Uterus (tissue), 4 donors: ENCODE data around the gene TMEM94. TPM values are rescaled to one million over a fixed set of nuclear protein-coding genes. Genes with fewer than 3 reads are reported as not detected.

Source experiments
- DNase-seq, 2 donors: peaks; one replicate each; pipeline ENCODE4 v3.0.0-alpha.2; 2019 to 2020
- H3K27ac ChIP-seq, 2 donors: fragments of 200-600 bp; sonication (generic); 1 replicate in 1 of 2; 2 replicates in 1 of 2; pipeline ENCODE4 v1.5.1; 2016 to 2018
- H3K27me3 ChIP-seq, 2 donors: fragments of 200-600 bp; sonication (generic); one replicate each; pipeline ENCODE4 v1.5.1; 2018 to 2019; ENCODE audit warnings: control low read depth in 1 of 2
- H3K36me3 ChIP-seq, 2 donors: fragments of 200-600 bp; sonication (generic); one replicate each; pipeline ENCODE4 v1.5.1; 2019; ENCODE audit warnings: control low read depth in 1 of 2
- H3K4me1 ChIP-seq, 2 donors: fragments of 200-600 bp; sonication (generic); one replicate each; pipeline ENCODE4 v1.5.1; 2018 to 2019; ENCODE audit warnings: control low read depth in 1 of 2
- H3K4me3 ChIP-seq, 2 donors: fragments of 200-600 bp; sonication (generic); 1 replicate in 1 of 2; 2 replicates in 1 of 2; pipeline ENCODE4 v1.5.1; 2018 to 2019; ENCODE audit warnings: mild to moderate bottlenecking in 1 of 2
- H3K9me3 ChIP-seq, 2 donors: fragments of 200-600 bp; sonication (generic); one replicate each; pipeline ENCODE4 v1.5.1; 2019; ENCODE audit warnings: control low read depth in 1 of 2
- POLR2A ChIP-seq, 2 donors: fragments of 450-650 bp; IDR thresholded peaks; one replicate each; pipeline ENCODE4 v1.6.1; 2016; ENCODE audit warnings: antibody characterized with exemption in 2 of 2, mild to moderate bottlenecking in 1 of 2, moderate library complexity in 1 of 2
- intact Hi-C: fragments of 100-400 bp; cut with DNase I; formaldehyde crosslinking; loops from one replicate; pipeline ENCODE4 v1.15.1; 2023; ENCODE audit warnings: low total_unique reads
- total RNA-seq, 4 donors: library from RNA; depleted of rRNA in 3 of 4; stranded (reverse); fragments of >200 nt in 3 of 4; gene quantifications; one replicate each; pipeline versions ENCODE4 v1.1.0 to v1.2.4, GENCODE V29; 2014 to 2023
- TF ChIP-seq, protein P1 (sequence below), 4 experiments: fragments of 200-600 bp in 2 of 4; fragments of 450-650 bp in 2 of 4; sonication (generic) in 2 of 4; IDR thresholded peaks; one replicate each; pipeline ENCODE4 v1.5.1; 2016 to 2019; ENCODE audit warnings: antibody characterized with exemption in 4 of 4, mild to moderate bottlenecking in 2 of 4, moderate library complexity in 1 of 4
- donor health status: DM: yes; HTN: yes; CAD: no.

TMEM94 gene
- total RNA-seq, 4 donors from 2014 or later: 3.8 to 91.2 (median 26.0) TPM

DNA sequence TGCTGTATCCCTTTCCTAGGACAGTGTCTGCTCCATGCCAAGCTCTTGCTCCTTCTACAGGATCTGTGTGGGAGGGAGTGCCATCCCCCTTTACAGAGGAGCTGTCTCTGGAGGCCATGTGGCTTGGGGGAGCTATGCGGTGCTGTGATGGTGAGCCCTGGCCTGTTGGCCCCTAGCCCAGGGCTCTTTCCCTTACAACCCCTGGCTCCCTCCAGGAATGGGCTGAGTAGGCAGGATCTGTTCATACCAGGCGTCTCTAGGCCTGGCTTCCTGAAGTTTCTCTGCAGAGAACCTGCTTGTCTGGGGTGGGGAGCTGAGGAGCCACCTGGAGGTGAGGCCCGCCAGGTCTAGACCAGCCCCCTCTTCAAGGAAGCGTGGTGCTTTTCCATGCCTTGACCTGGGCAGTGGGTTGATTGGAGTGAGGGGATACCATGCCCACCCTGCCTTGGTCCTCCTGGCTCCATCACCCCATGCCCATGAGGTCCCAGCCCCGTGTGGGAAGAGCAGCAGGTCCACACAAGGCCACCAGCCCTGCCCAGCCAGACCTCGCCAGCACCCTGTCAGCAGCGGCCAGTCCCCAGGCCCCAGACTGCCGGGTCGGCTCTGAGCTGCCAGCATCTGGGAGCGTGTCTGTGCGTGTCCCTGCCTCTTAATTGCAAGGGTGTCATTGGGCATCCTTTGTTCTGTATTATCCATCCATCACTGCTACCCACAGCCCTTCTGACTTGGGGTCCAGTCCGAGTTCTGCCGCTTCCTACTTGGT is 83.7 kb downstream of the TMEM94 start:
- Histone ChIP-seq H3K27ac (no peak overlapping the region), H3K4me3 (no peak overlapping the region), H3K36me3 (no peaks in the 10 kb centered on the region), H3K4me1 (no peaks in the 10 kb centered on the region), H3K9me3 (no peaks in the 10 kb centered on the region), H3K27me3 (no peaks in the 10 kb centered on the region)
- TF ChIP-seq, protein P1, sequence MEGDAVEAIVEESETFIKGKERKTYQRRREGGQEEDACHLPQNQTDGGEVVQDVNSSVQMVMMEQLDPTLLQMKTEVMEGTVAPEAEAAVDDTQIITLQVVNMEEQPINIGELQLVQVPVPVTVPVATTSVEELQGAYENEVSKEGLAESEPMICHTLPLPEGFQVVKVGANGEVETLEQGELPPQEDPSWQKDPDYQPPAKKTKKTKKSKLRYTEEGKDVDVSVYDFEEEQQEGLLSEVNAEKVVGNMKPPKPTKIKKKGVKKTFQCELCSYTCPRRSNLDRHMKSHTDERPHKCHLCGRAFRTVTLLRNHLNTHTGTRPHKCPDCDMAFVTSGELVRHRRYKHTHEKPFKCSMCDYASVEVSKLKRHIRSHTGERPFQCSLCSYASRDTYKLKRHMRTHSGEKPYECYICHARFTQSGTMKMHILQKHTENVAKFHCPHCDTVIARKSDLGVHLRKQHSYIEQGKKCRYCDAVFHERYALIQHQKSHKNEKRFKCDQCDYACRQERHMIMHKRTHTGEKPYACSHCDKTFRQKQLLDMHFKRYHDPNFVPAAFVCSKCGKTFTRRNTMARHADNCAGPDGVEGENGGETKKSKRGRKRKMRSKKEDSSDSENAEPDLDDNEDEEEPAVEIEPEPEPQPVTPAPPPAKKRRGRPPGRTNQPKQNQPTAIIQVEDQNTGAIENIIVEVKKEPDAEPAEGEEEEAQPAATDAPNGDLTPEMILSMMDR (IDR thresholded peaks at IDR 0.05): no peak
- TF ChIP-seq POLR2A (IDR thresholded peaks at IDR 0.05): no peak
- intact Hi-C loops: no loop called here
- DNase-seq: no peak

DNA sequence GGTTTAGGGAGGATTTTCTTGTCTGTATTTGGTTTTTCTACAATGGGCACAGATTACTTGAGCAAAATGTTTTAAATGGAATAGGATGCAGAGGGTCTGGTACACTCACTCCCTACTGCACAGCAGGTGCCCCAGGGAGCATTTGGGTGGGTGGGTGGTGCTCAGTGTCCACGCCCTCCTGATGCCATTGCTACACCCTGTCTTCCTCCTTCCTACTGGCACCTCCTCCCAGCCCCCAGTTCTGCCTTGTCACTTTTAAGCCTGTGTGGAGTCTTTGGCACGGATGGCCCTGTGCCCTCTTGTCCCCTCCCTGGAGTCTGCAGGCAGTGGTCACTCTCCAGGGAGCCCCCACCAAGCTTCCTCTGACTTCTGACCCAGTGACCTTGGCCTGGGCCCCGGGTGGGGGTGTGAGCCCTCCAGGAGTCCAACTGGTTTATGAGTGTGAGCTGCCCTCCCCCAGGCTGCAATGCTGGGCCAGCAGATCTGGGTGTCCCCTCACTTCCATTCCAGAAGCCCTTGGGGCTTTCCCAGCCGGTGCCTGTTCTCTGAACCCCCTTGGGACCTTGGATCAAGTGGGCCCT is 84.6 kb downstream of the TMEM94 start:
- no peak for DNase-seq
- Histone ChIP-seq H3K27me3 (no peaks in the 10 kb centered on the region), H3K4me3 (no peak overlapping the region), H3K4me1 (no peaks in the 10 kb centered on the region), H3K36me3 (no peaks in the 10 kb centered on the region), H3K9me3 (no peaks in the 10 kb centered on the region), H3K27ac (no peak overlapping the region)
- TF ChIP-seq, protein P1 (IDR thresholded peaks at IDR 0.05): no peak
- TF ChIP-seq POLR2A (IDR thresholded peaks at IDR 0.05): no peak
- intact Hi-C loops: no loop called here

DNA sequence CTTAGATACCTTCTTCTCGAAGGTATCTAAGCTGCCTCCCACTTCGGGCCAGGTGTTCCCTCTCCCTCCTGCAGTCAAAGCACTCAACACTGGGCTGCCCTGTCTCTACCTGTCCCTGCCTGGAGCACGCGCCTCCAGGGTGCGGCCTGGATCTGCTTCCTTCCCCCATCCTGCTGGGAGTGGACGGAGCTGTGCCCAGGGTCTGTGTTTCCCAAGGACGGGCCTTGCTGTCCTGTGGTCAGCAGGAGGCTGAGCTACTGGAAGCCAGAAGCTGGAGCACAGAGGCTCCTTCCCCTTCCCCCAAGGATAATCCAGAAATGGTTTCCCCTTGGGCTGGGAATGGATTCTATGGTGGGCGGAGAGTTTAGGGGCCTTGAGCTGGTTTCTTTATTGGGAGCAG is 85.8 kb downstream of the TMEM94 start:
- Histone ChIP-seq H3K9me3 (no peaks in the 10 kb centered on the region), H3K27me3 (no peaks in the 10 kb centered on the region), H3K27ac (no peak overlapping the region), H3K4me3 (no peak overlapping the region), H3K36me3 (no peaks in the 10 kb centered on the region), H3K4me1 (no peaks in the 10 kb centered on the region)
- intact Hi-C loops: no loop called here
- TF ChIP-seq, protein P1 (IDR thresholded peaks at IDR 0.05): no peak
- no peak for TF ChIP-seq POLR2A (IDR thresholded peaks at IDR 0.05)
- DNase-seq: no peak

DNA sequence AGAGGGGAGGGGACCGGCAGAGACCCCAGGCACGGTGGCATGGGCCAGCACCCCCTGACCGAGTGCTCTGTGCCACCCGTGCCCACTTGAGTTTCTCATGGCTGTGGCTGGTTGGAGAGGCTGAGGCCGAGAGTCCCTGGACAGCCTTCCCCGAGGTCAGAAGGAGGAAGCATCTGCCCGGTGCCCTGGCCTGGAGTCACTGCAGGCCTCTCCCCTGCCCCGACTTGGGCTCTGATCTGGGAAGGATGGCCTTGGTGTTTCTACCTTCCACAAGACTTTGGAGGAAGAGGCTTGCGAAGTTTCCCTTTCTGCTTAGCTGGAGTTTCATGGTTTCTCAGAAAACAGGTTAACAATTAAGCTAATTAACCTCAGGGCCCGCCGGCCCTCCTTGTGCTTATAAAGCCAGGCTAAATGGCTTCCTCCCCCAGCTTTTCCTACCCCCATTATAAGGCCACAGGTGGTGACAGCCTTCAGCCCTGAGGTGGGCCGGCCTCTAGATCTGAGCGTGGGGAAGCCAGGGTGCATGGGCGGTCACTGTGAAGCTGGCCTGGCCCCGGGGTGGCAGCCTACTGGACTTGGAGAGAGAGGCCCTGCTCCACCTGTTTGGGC is 86.4 kb downstream of the TMEM94 start:
- TF ChIP-seq, protein P1 (IDR thresholded peaks at IDR 0.05): no peak
- no peak for TF ChIP-seq POLR2A (IDR thresholded peaks at IDR 0.05)
- Histone ChIP-seq H3K4me3 (no peak overlapping the region), H3K27me3 (no peaks in the 10 kb centered on the region), H3K9me3 (no peaks in the 10 kb centered on the region), H3K27ac (no peak overlapping the region), H3K36me3 (no peaks in the 10 kb centered on the region), H3K4me1 (no peaks in the 10 kb centered on the region)
- intact Hi-C loops: no loop called here
- no peak for DNase-seq

DNA sequence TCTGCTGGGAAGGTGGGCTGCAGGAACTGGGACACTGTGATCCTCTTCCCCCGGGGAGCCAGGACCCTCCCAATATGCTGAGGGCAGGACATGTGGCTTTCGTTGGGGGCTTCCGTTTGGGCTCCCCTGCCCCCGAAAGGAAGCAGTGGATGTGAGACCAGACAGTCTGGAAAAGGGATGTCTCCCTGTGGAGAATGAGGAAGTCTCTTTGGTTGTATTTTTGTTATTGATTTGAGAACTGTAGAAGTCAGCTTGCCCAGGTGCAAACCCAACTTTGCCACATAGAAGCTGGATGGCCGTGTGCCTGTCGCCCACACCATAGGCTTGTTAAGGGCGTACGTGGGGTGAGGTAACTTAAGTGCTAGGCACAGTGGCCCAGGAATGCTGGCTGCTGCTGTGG is 87.8 kb downstream of the TMEM94 start:
- intact Hi-C loops: no loop called here
- TF ChIP-seq, protein P1 (IDR thresholded peaks at IDR 0.05): no peak
- TF ChIP-seq POLR2A (IDR thresholded peaks at IDR 0.05): no peak

More for the DNA sequence above, 87.8 kb downstream of the TMEM94 start:
- Histone ChIP-seq H3K4me3 (no peak overlapping the region), H3K27ac (no peak overlapping the region), H3K4me1 (no peaks in the 10 kb centered on the region), H3K9me3 (no peaks in the 10 kb centered on the region), H3K36me3 (no peaks in the 10 kb centered on the region), H3K27me3 (no peaks in the 10 kb centered on the region)
- no peak for DNase-seq
